Fibroblast of lung (primary cell): ENCODE results near the gene PBX1.

Experiments used
- CTCF ChIP-seq, 2 donors: IDR thresholded peaks in 1 of 2; conservative IDR thresholded peaks in 1 of 2; 1 replicate in 1 of 2; 2 replicates in 1 of 2; pipeline ENCODE4 v1.5.1; 2011 to 2012; ENCODE audit warnings: low read length in 2 of 2, control low read depth in 1 of 2, inconsistent platforms in 1 of 2, low read depth in 1 of 2, mild to moderate bottlenecking in 1 of 2
- EZH2 ChIP-seq: IDR thresholded peaks from 2 replicates; pipeline ENCODE4 v1.5.1; 2012; ENCODE audit warnings: low read length, control low read depth, mild to moderate bottlenecking; ENCODE audit errors: missing control alignments

GRCh38 chr1:164891615-164892014 lies 332.6 kb downstream of the PBX1 start:
- TF ChIP-seq CTCF (conservative IDR thresholded peaks at IDR 0.05 in 1 of 2, IDR thresholded peaks at IDR 0.05 in 1 of 2; ENCODE audit: low read depth in 1 of 2, low read length in 2 of 2) (no peak), EZH2 (no peak)
